Endothelial cell of umbilical vein (primary cell): Measurements from ENCODE around the gene MESP2. TPM values are rescaled to one million over a fixed set of nuclear protein-coding genes. Genes with fewer than 3 reads are reported as not detected.

ENCODE experiments used
- BruUV-seq: library from RNA; stranded (reverse); fragments of 400-500 nt; replicated peaks from 2 replicates; lab custom pipeline; 2021; lab: Mats Ljungman, UMichigan
- CTCF ChIA-PET: fragments of 300-600, 350-600 bp; sonication (Branson Sonifier 250); formaldehyde crosslinking; loops from one replicate; lab custom pipeline; 2021; ENCODE audit warnings: antibody characterized with exemption, inconsistent platforms; lab: Charles Lee
- POLR2A ChIA-PET: fragments of 300-600, 350-600 bp; sonication (Branson Sonifier 250); formaldehyde crosslinking; loops from one replicate; lab custom pipeline; 2021; ENCODE audit warnings: antibody characterized with exemption, inconsistent platforms; lab: Charles Lee
- DNase-seq: peaks from one replicate; pipeline ENCODE4 v3.0.0-alpha.2; 2011; ENCODE audit warnings: low read depth, low spot score
- FAIRE-seq: peaks from 2 replicates; lab custom pipeline; 2011; peaks lifted over from hg19 to GRCh38; lab: Jason Lieb, UNC
- H2AFZ ChIP-seq: 2 replicates; pipeline ENCODE4 v1.6.0; 2012; ENCODE audit warnings: low read depth, low read length, control low read depth, inconsistent platforms
- H3K27ac ChIP-seq: 2 replicates; pipeline ENCODE4 v1.5.1; 2011; ENCODE audit warnings: low read depth, mild to moderate bottlenecking, control low read depth, low read length, moderate library complexity; ENCODE audit not compliant: insufficient read depth
- H3K27me3 ChIP-seq, 2 experiments: 2 replicates each; pipeline versions ENCODE4 v1.6.0 to v1.6.1; 2011; ENCODE audit warnings: low read length in 2 of 2, mixed read lengths in 1 of 2; ENCODE audit not compliant: control insufficient read depth in 2 of 2, insufficient read depth in 2 of 2
- H3K36me3 ChIP-seq, 2 experiments: 2 replicates in 1 of 2; 3 replicates in 1 of 2; pipeline ENCODE4 v1.5.1; 2011; ENCODE audit warnings: low read length in 2 of 2, mild to moderate bottlenecking in 1 of 2, moderate library complexity in 1 of 2; ENCODE audit not compliant: control insufficient read depth in 2 of 2, insufficient read depth in 2 of 2; ENCODE audit errors: extremely low read depth in 1 of 2
- H3K4me1 ChIP-seq: 3 replicates; pipeline ENCODE4 v1.5.1; 2011; ENCODE audit warnings: mild to moderate bottlenecking, low read length; ENCODE audit not compliant: control insufficient read depth, insufficient read depth; ENCODE audit errors: extremely low read depth
- H3K4me2 ChIP-seq: 2 replicates; pipeline ENCODE4 v1.6.1; 2011; ENCODE audit warnings: low read length, control low read depth, mixed read lengths; ENCODE audit not compliant: insufficient read depth
- H3K4me3 ChIP-seq, 3 experiments: fragments of 200-600 bp in 1 of 3; sonication (generic), shearing (Covaris generic) in 1 of 3; replicated peaks in 1 of 3; 2 replicates each; pipeline ENCODE4 v1.5.1; 2011 to 2016; ENCODE audit warnings: control low read depth in 3 of 3, low read length in 3 of 3, mild to moderate bottlenecking in 2 of 3, inconsistent platforms in 1 of 3, low read depth in 1 of 3, moderate library complexity in 1 of 3; ENCODE audit not compliant: insufficient read depth in 1 of 3
- H3K79me2 ChIP-seq: 2 replicates; pipeline ENCODE4 v1.6.0; 2012; ENCODE audit warnings: low read length, inconsistent platforms; ENCODE audit not compliant: control insufficient read depth, insufficient read depth
- H3K9ac ChIP-seq: replicated peaks from 2 replicates; pipeline ENCODE3; 2011; ENCODE audit warnings: low read length, control low read depth; ENCODE audit not compliant: insufficient read depth; ENCODE audit errors: extremely low read depth
- H3K9me1 ChIP-seq: replicated peaks from 3 replicates; pipeline ENCODE4 v1.6.0; 2011; ENCODE audit warnings: mild to moderate bottlenecking, low read length; ENCODE audit not compliant: control insufficient read depth, insufficient read depth; ENCODE audit errors: extremely low read depth
- H3K9me3 ChIP-seq: replicated peaks from 2 replicates; pipeline ENCODE4 v1.5.1; 2012; ENCODE audit warnings: low read length, inconsistent platforms; ENCODE audit not compliant: control insufficient read depth, insufficient read depth
- H4K20me1 ChIP-seq: replicated peaks from 2 replicates; pipeline ENCODE3; 2011; ENCODE audit warnings: mild to moderate bottlenecking, low read length; ENCODE audit not compliant: control insufficient read depth, insufficient read depth; ENCODE audit errors: extremely low read depth
- CTCF ChIP-seq, 2 donors: IDR thresholded peaks; 1 replicate in 1 of 2; 2 replicates in 1 of 2; pipeline ENCODE4 v1.5.1; 2011; ENCODE audit warnings: low read length in 2 of 2, mild to moderate bottlenecking in 2 of 2, moderate library complexity in 2 of 2, control low read depth in 1 of 2, inconsistent platforms in 1 of 2, low read depth in 1 of 2; ENCODE audit not compliant: insufficient read depth in 1 of 2; ENCODE audit errors: extremely low read depth in 1 of 2
- EZH2 ChIP-seq: IDR thresholded peaks from 2 replicates; pipeline ENCODE4 v1.6.1; 2012; ENCODE audit warnings: borderline replicate concordance, low read depth, mild to moderate bottlenecking, moderate library complexity, low read length, inconsistent platforms; ENCODE audit not compliant: severe bottlenecking
- FOS ChIP-seq: IDR thresholded peaks from 2 replicates; pipeline ENCODE4 v1.6.1; 2011; ENCODE audit warnings: mild to moderate bottlenecking, low read length, moderate library complexity, borderline replicate concordance; ENCODE audit not compliant: insufficient read depth
- GATA2 ChIP-seq: IDR thresholded peaks from 2 replicates; pipeline ENCODE4 v1.7.0; 2011; ENCODE audit warnings: low read depth, mild to moderate bottlenecking, moderate library complexity, mixed read lengths, low read length; ENCODE audit not compliant: insufficient read length, insufficient read depth
- JUN ChIP-seq: IDR thresholded peaks from 2 replicates; pipeline ENCODE4 v1.6.1; 2011; ENCODE audit warnings: borderline replicate concordance, low read depth; ENCODE audit not compliant: insufficient read length, insufficient read depth
- MAX ChIP-seq: IDR thresholded peaks from 2 replicates; pipeline ENCODE4 v1.6.1; 2011; ENCODE audit not compliant: insufficient read depth, insufficient read length
- MYC ChIP-seq: IDR thresholded peaks from one replicate; pipeline ENCODE4 v1.6.1; 2011; ENCODE audit warnings: mild to moderate bottlenecking, low read depth, low read length
- POLR2A ChIP-seq: IDR thresholded peaks from 2 replicates; pipeline ENCODE4 v1.6.1; 2012; ENCODE audit warnings: low read depth, mild to moderate bottlenecking, control low read depth, low read length
- POLR2AphosphoS5 ChIP-seq: IDR thresholded peaks from 2 replicates; pipeline ENCODE4 v1.6.1; 2012; ENCODE audit warnings: low read depth, mild to moderate bottlenecking, control low read depth, low read length, moderate library complexity; ENCODE audit not compliant: insufficient read depth
- dilution Hi-C: fragments of 300-500 bp; cut with MboI; formaldehyde crosslinking; loops from one replicate; pipeline ENCODE4 v1.15.0; 2019; ENCODE audit warnings: low sequenced_read_pairs; ENCODE audit not compliant: extremely low pct_ligation_motif_present
- intact Hi-C: fragments of 100-400 bp; cut with micrococcal nuclease; formaldehyde crosslinking; loops from one replicate; pipeline ENCODE4 v1.10.0; 2022
- polyA plus RNA-seq, 4 experiments: library from polyadenylated mRNA; depleted of rRNA in 3 of 4; stranded (reverse) in 3 of 4; unstranded in 1 of 4; fragments of >200 nt; gene quantifications; 2 replicates each; pipeline versions ENCODE4 v1.2.1 to v1.2.3, GENCODE V29; 2011 to 2012; ENCODE audit warnings: missing spikeins in 1 of 4
- total RNA-seq: library from RNA; stranded (reverse); gene quantifications from 2 replicates; pipeline ENCODE4 v1.2.3, GENCODE V29; 2021

The MESP2 gene
- total and polyA plus RNA-seq, 2 donors (not counting 3 experiments of a cell fraction or from before 2014, with no cell fraction given) = 0.42 to 0.43 TPM

- no peak for DNase-seq
- Histone ChIP-seq H3K9ac (no peak overlapping the region), H3K4me2 (no peak overlapping the region), H4K20me1 (no peaks in the 10 kb centered on the region), H3K4me1 (peaks cover 27% of the 10 kb centered on the region), H2AFZ (no peak overlapping the region), H3K9me3 (no peaks in the 10 kb centered on the region), H3K27me3 (no peaks in the 10 kb centered on the region), H3K9me1 (no peaks in the 10 kb centered on the region), H3K4me3 (no peak overlapping the region), H3K36me3 (peaks cover 13 to 26% of the 10 kb centered on the region in 2 experiments), H3K27ac (peak overlapping the region; percentile 37), H3K79me2 (peaks cover 69% of the 10 kb centered on the region)
- ChIA-PET POLR2A (no interaction called here), CTCF (interaction anchor here (1.4 to 9.3 kb wide), 2 partner anchors 48 to 66 kb away, joined by 3 to 67 read pairs; no protein-coding TSS in a partner anchor)
- BruUV-seq = no TSS peak
- TF ChIP-seq JUN (no peak), EZH2 (no peak), POLR2A (no peak), FOS (no peak), POLR2AphosphoS5 (no peak), MAX (no peak), CTCF (IDR thresholded peaks at IDR 0.05; ENCODE audit: extremely low read depth in 1 of 2, insufficient read depth in 1 of 2, low read depth in 1 of 2, low read length in 2 of 2) (no peak), MYC (no peak), GATA2 (no peak)
- no peak for FAIRE-seq
- dilution Hi-C loops (no loop called here), intact Hi-C loops (no loop called here)
Measured at GRCh38 chr15:89808160-89808870, 32.2 kb downstream of the MESP2 start.
